ENCODE data around the gene NAV1.

- no peak for TF ChIP-seq SIN3A (IDR thresholded peaks at IDR 0.05; ENCODE audit: borderline replicate concordance, insufficient read depth, low read length)
- no peak for TF ChIP-seq REST (IDR thresholded peaks at IDR 0.05; ENCODE audit: insufficient read depth in 1 of 2, low read depth in 2 of 2, low read length in 2 of 2)
- no peak for TF ChIP-seq POLR2AphosphoS5 (IDR thresholded peaks at IDR 0.05; ENCODE audit: low read depth, low read length)
Observed at GRCh38 chr1:201514466-201514865, 24.5 kb upstream of the NAV1 start.
